ENCODE measurements around the gene WFIKKN1.

WFIKKN1 gene

DNA sequence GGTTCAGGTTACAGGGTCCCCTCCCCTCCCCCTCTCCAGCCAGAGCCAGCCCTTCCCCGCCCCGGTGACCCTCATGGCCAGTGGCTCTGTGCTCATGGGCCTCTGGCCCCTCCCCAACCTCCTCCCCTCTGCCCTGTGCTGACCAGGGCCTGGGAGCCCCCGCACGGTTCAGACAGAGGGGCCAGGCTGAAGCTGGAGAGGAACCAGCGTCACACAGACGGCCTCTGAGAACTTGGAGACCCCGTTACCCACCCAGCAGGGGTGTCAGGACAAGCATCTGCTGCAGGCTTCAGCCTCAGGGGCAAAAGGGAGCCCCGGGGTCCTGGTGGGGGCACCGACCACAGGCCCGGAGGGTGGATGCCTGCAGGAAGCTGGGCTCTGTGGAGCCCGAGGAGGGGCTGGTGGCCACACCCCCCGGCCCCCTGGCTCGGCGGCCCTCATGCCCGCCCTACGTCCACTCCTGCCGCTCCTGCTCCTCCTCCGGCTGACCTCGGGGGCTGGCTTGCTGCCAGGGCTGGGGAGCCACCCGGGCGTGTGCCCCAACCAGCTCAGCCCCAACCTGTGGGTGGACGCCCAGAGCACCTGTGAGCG, at the start of gene WFIKKN1:
Gene WFIKKN1, plus strand, starts transcription at position 171 of the 591 bp plus-strand sequence. Its CDS starts 269 bp downstream, at position 440.
- peak; percentile 58 for DNase-seq

- DNase-seq, result no peak
Measured at GRCh38 chr16:582218-582613, 48.6 kb upstream of the WFIKKN1 start.

DNA sequence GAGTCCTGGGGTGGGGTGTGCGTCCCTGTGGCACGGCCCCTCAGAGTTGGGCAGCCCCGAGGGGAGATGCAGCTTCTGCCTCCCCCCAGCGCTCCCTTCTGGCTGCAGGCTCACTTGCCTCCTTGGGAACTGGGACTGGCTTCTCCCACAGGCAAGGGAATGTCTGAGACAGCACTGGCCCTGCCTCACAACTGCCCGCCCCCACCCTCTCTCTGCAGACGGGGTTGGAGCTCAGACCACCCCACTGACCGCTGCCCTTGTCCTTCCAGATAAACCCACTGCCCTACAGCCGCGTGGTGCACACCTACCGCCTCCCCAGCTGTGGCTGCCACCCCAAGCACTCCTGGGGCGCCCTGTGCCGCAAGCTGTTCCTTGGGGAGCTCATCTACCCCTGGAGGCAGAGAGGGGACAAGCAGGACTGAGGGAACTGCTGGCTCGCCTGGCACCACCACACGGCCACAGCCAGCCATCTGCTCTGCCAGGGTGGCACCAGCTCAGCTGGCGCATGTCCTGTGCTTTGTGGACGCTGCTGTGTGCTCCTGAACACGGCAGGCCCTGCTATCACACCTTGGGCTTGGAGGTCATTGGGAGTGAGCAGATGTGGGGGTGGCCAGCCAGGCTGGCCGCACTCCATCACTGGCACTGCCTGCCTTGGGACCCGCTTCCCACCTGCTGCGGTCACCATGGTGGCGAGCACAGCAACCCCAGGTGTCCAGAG, 48.0 kb upstream of the WFIKKN1 start:
- no peak for DNase-seq

DNA sequence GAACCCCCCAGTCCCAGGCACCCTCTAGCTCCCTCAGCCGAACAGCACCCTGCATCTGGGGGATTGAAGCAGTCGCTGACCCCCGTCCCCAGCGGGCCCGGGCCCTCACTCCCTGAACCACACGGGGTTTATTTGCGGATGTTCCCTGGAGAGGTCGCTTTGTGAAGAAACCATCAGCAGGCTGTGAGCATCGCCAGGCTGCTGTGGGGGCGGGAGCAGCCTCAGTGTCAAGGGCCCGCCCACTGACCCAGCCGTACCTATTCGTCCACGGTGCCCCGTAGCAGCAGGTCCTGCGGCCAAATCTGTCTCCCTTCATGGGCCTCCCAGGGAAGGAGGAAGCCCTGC, 47.3 kb upstream of the WFIKKN1 start:
- DNase-seq, result peak; percentile 34

DNA sequence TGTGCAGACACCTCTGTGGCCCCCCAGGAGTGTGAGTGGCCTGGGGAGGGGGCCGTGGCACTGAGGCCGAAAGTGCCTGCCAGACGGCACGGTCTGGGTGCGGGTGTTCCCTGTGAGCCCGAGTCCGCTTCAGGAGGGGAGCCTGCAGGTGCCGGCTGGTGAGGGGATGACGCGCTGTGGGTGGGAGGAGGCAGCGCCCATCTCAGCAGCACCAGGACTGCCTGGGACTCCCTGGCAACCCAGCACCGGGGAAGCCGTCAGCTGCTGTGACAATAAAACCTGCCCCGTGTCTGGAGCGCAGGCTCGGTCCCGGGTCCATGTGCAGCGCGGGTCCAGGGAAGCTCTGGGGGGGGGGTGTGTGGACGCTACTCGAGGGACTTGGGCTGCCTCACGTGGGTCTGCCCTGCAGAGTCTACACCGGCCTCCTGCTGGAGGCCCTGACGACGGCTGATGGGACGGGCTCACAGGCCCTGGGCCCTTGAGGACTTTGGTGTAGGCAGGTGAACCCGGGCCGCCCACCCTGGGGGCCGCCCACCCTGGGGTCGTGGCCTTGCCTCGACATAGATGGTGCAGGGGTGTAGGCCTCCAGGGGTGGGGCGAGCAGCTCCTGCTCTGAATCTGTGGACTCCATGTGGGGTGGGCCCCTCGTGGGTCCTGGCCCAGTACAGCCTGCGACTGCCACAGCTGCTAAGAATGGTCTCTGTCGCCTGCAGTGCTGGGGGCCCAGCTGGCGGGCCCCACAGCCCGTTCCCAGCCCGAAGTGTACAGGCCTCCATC, 46.8 kb upstream of the WFIKKN1 start:
- DNase-seq, result peak; percentile 44

GRCh38 chr16:585351-585750, 45.4 kb upstream of the WFIKKN1 start:
- peak; percentile 64 for DNase-seq

DNA sequence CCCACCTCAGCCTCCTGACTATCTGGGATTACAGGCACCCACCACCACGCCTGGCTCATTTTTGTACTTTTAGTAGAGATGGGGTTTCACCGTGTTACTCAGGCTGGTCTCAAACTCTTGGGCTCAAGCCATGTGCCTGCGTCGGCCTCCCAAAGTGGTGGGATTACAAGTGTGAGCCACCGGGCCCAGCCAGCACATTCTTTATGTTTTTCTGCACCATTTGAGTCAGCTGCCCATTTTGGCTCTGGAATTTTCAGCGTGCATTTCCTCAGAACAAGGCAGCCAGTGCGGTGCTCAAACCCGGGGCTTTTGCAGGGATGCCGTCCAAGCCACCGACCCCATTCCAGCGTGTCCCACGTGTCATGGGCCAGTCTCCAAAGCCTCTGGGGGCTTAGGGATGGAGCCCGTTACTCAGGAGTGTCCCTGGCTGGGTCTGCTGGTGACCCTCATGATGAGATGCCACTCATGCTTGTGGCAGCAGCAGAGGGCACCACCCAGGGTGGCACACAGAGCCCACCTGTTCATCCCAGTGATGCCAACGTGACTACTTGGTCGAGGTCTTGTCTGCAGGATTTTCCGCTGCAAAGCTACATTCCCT, 44.6 kb upstream of the WFIKKN1 start:
- DNase-seq, result no peak

DNA sequence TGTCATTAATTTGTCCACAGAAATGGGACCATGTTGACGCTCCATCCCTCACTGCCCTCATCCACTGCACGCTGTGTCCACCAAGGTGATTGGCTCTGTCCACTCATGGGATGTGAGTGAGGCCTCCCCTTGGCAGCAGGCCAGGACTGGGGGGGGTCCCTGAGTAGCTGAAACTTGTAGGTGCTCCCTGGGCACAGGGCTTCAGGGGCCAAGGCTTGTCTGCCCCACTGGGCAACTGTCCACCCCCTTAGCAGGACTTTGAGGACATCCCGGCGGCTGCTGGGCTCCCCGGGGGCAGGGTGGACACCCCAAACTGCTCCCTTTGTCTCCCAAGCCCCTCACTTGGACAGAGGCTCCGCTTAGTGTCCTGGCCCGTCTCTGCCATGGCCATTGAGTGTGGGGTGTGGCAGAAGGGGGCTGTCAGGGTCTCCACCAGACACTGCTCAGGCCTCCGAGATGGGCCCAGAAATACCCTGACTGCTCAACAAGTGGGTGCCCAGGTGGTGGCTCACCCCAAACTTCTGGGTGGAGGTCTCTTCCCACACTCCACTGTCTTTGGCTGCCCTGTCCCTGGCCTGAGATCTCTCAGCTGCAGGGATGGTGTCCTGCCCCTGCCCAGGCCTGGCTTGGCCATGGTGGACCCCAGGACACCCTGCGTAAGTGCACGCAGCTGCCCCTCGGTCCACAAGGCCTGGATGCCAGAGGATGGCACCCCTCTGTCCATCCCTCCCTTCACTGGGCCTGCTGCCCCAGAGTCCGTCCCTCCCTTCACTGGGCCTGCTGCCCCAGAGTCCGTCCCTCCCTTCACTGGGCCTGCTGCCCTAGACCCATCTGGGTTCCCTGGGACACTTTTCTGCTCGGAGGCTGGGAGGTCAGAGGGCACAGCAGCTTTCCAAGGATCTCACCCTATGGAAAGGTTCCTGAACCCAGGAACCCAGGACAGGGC, 43.9 kb upstream of the WFIKKN1 start:
- DNase-seq, result peak; percentile 38

GRCh38 chr16:588639-588888, 42.2 kb upstream of the WFIKKN1 start:
- peak; percentile 68 for DNase-seq

- peak; percentile 96 for DNase-seq
Measured at GRCh38 chr16:588889-589657, 41.7 kb upstream of the WFIKKN1 start.

- DNase-seq, result peak; percentile 99
Measured at GRCh38 chr16:589658-590187, 41.1 kb upstream of the WFIKKN1 start, which contains the start of gene RAB40C. TSS of gene RAB40C (plus strand) at chr16:590066. CDS start at chr16:590292, 226 bp downstream.

DNA sequence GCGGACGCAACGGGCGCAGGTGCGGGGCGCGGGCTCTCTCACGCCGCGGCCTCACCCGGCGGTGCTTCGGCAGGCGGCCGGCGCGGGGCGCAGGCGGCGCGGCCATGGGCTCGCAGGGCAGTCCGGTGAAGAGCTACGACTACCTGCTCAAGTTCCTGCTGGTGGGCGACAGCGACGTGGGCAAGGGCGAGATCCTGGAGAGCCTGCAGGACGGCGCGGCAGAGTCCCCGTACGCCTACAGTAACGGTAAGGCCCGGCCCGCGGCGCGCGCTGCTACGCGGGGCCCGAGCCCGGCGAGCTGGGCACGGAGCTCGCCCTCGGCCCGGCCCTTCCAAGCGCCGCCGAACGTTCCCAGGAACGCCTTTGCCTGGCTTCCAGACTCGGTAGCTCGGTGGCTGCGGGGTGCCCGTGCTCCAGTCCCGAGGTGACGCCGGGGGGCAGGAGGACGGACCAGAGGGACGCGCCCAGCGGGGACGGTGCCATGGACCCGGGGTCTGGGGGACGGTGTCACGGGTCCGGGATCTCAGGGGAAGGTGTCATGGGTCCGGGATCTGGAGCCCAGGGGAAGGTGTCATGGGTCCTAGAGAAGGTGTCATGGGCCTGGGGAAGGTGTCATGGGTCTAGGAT, 40.5 kb upstream of the WFIKKN1 start:
- DNase-seq, result no peak

- DNase-seq, result no peak
Measured at GRCh38 chr16:590815-591200, 40.0 kb upstream of the WFIKKN1 start.

GRCh38 chr16:591231-591630, 39.6 kb upstream of the WFIKKN1 start:
- DNase-seq, result no peak

GRCh38 chr16:591892-592517, 38.8 kb upstream of the WFIKKN1 start:
- peak; percentile 50 for DNase-seq

DNA sequence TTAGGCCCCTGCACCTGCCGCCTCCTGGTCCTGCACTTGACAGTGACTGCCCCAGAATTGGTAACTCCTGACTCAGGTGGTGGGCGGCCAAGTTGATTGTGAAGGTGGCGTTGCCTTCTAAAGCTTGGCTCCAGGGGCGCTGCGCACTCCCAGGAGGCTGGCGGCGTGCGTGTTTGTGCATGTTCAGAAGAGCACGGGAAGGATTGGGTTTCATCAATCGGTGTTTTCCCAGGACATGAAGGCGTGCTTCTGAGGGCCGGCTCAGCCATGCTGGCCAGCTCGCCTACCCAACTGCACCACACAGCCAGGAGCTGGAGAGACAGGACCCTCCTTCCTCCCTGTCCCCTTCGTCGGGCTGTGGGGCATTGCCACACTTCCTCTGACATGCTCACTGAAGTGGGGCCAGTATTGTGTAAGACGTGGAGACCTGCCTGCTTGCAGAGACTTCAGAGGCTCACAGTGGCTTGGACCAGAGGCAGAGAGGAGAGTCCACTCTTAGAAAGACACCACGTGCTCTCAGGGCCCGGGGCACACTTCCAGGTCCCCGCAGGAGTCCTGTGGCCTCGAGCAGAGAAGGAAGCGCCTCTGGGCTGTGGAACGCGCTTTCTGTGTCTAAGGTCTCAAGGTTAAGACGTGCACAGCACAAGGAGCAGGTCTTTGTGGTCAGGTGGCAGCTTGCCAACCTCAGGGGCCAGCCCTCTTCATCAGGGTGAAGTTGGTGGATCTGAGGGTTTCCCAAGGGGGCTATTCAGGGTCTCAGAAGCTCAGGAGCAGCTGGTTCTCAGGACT, 38.1 kb upstream of the WFIKKN1 start:
- DNase-seq, result peak; percentile 91

DNA sequence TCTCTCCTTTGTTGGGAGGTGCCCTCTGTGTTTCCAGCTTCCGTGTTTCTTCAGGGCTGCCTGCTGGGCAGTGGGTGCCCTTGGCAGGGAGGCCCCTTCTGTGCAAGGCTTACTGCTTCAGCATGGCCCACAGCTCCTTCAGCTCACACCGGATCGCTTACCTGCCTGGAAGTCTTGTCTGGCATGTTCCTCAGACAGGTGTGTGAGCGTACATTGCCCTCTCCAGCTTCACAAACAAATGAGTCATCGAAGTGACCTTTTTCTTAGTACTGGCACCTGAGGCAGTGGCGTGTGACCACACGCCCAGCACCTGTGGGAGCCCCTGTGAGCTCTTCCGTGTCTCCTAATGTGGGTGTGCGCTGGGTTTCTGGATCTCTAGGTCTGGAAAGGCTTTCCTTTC, 37.4 kb upstream of the WFIKKN1 start:
- DNase-seq, result peak; percentile 93

- DNase-seq, result no peak
Measured at GRCh38 chr16:593807-594206, 37.0 kb upstream of the WFIKKN1 start.

- no peak for DNase-seq
Measured at GRCh38 chr16:595094-595528, 35.7 kb upstream of the WFIKKN1 start.

All from NCI-H69 (cell line).